GM23338 (cell line): ENCODE measurements around the gene RNF141. TPM values are rescaled to one million over a fixed set of nuclear protein-coding genes. Genes with fewer than 3 reads are reported as not detected.

ENCODE experiments used
- ATAC-seq: fragments of 200-7000 bp; cut with Tn5 transposase; 3 replicates; pipeline ENCODE4 v1.9.1; 2020
- DNase-seq: peaks from one replicate; pipeline ENCODE4 v3.0.0-alpha.2; 2015; ENCODE audit warnings: low spot score
- H2AFZ ChIP-seq: fragments of 200-600 bp; sonication (generic); 2 replicates; pipeline ENCODE4 v1.8.0; 2016; ENCODE audit warnings: antibody characterized with exemption, mild to moderate bottlenecking, moderate library complexity
- H3F3A ChIP-seq: fragments of 200-600 bp; sonication (generic); replicated peaks from 2 replicates; pipeline ENCODE4 v1.8.0; 2017; ENCODE audit warnings: antibody characterized with exemption, mixed run types, low read depth
- H3K27ac ChIP-seq: fragments of 200-600 bp; sonication (generic); 2 replicates; pipeline ENCODE4 v1.6.1; 2016; ENCODE audit warnings: low read depth
- H3K27me3 ChIP-seq: fragments of 200-600 bp; sonication (generic); 2 replicates; pipeline ENCODE4 v1.8.0; 2016; ENCODE audit warnings: mild to moderate bottlenecking, mixed run types, moderate library complexity; ENCODE audit not compliant: insufficient read depth
- H3K36me3 ChIP-seq: fragments of 200-600 bp; sonication (generic); 2 replicates; pipeline ENCODE4 v1.8.0; 2016; ENCODE audit warnings: mild to moderate bottlenecking; ENCODE audit not compliant: insufficient read depth
- H3K4me1 ChIP-seq: fragments of 200-600 bp; sonication (generic); 2 replicates; pipeline ENCODE4 v1.8.0; 2016; ENCODE audit warnings: mild to moderate bottlenecking, moderate library complexity; ENCODE audit not compliant: insufficient read depth
- H3K4me2 ChIP-seq: fragments of 200-600 bp; sonication (generic); 2 replicates; pipeline ENCODE4 v1.7.1; 2017; ENCODE audit warnings: mixed run types
- H3K4me3 ChIP-seq: fragments of 200-600 bp; sonication (generic); 2 replicates; pipeline ENCODE4 v1.6.1; 2016; ENCODE audit warnings: mixed run types
- H3K79me2 ChIP-seq: fragments of 200-600 bp; sonication (generic); replicated peaks from 2 replicates; pipeline ENCODE4 v1.8.0; 2017; ENCODE audit warnings: mild to moderate bottlenecking; ENCODE audit not compliant: insufficient read depth
- H3K9me2 ChIP-seq: fragments of 200-600 bp; sonication (generic); 2 replicates; pipeline ENCODE4 v1.8.0; 2017; ENCODE audit not compliant: insufficient read depth
- H4K20me1 ChIP-seq: fragments of 200-600 bp; sonication (generic); replicated peaks from 2 replicates; pipeline ENCODE4 v1.8.0; 2017; ENCODE audit warnings: mild to moderate bottlenecking; ENCODE audit not compliant: insufficient read depth
- H3K27ac Mint-ChIP-seq: 2 replicates; pipeline ENCODE4 v1.8.0; 2020; ENCODE audit warnings: inconsistent platforms, mild to moderate bottlenecking, moderate library complexity, mixed read lengths
- H3K27me3 Mint-ChIP-seq: 3 replicates; pipeline ENCODE4 v1.8.0; 2022; ENCODE audit warnings: low read depth, mild to moderate bottlenecking, moderate library complexity, mixed read lengths, inconsistent platforms; ENCODE audit not compliant: insufficient read depth, poor library complexity
- H3K36me3 Mint-ChIP-seq: 3 replicates; pipeline ENCODE4 v1.8.0; 2021; ENCODE audit warnings: low read depth, mild to moderate bottlenecking, inconsistent platforms, moderate library complexity, mixed read lengths
- H3K4me1 Mint-ChIP-seq: 3 replicates; pipeline ENCODE4 v1.8.0; 2020; ENCODE audit warnings: mild to moderate bottlenecking, inconsistent platforms, mixed read lengths
- H3K4me3 Mint-ChIP-seq: 3 replicates; pipeline ENCODE4 v1.8.0; 2021; ENCODE audit warnings: moderate library complexity, mild to moderate bottlenecking, inconsistent platforms, mixed read lengths
- H3K9me3 Mint-ChIP-seq: 3 replicates; pipeline ENCODE4 v1.8.0; 2020; ENCODE audit warnings: moderate library complexity, mild to moderate bottlenecking, inconsistent platforms, mixed read lengths
- CREB1 ChIP-seq: fragments of 250-450 bp; sonication (Bioruptor Pico); IDR thresholded peaks from 2 replicates; pipeline ENCODE4 v1.5.0; 2020; ENCODE audit warnings: low read depth, mild to moderate bottlenecking, moderate library complexity
- CTCF ChIP-seq, 2 experiments: fragments of 200-600 bp in 1 of 2; sonication (generic) in 1 of 2; conservative IDR thresholded peaks; 2 replicates each; pipeline versions ENCODE4 v1.5.1 to v1.6.1; 2016 to 2017; ENCODE audit warnings: antibody characterized with exemption in 2 of 2, low read depth in 2 of 2, mild to moderate bottlenecking in 2 of 2, moderate library complexity in 1 of 2
- EZH2 ChIP-seq: fragments of 200-600 bp; sonication (generic); IDR thresholded peaks from one replicate; pipeline ENCODE4 v1.8.0; 2017; ENCODE audit warnings: antibody characterized with exemption, mild to moderate bottlenecking, low read depth; ENCODE audit not compliant: unreplicated experiment
- EZH2phosphoT487 ChIP-seq: fragments of 200-600 bp; sonication (generic); IDR thresholded peaks from one replicate; pipeline ENCODE4 v1.8.1; 2018; ENCODE audit warnings: antibody characterized with exemption; ENCODE audit not compliant: unreplicated experiment
- JUNB ChIP-seq: IDR thresholded peaks from one replicate; pipeline ENCODE4 v1.6.1; 2016; ENCODE audit warnings: antibody characterized with exemption; ENCODE audit not compliant: unreplicated experiment
- NANOG ChIP-seq: IDR thresholded peaks from 2 replicates; pipeline ENCODE4 v1.6.1; 2016; ENCODE audit warnings: antibody characterized with exemption, borderline replicate concordance
- POLR2AphosphoS5 ChIP-seq: IDR thresholded peaks from 2 replicates; pipeline ENCODE4 v1.6.1; 2016; ENCODE audit warnings: antibody characterized with exemption, low read depth
- REST ChIP-seq: IDR thresholded peaks from one replicate; pipeline ENCODE4 v1.6.1; 2018; ENCODE audit warnings: antibody characterized with exemption; ENCODE audit not compliant: unreplicated experiment
- STAT1 ChIP-seq: IDR thresholded peaks from one replicate; pipeline ENCODE4 v1.6.1; 2016; ENCODE audit warnings: antibody characterized with exemption; ENCODE audit not compliant: unreplicated experiment
- ZNF114 ChIP-seq: fragments of 250-450 bp; sonication (Bioruptor Pico); IDR thresholded peaks from 2 replicates; pipeline ENCODE4 v1.5.0; 2020; ENCODE audit warnings: mild to moderate bottlenecking, moderate library complexity
- ZNF331 ChIP-seq: fragments of 250-450 bp; sonication (Bioruptor Pico); IDR thresholded peaks from 2 replicates; pipeline ENCODE4 v1.5.0; 2020; ENCODE audit warnings: low read depth, mild to moderate bottlenecking, moderate library complexity
- ZNF462 ChIP-seq: fragments of 250-450 bp; sonication (Bioruptor Pico); IDR thresholded peaks from 2 replicates; pipeline ENCODE4 v1.5.0; 2020; ENCODE audit warnings: mild to moderate bottlenecking, moderate library complexity
- polyA plus RNA-seq: library from polyadenylated mRNA; unstranded; fragments of >200 nt; fragmentation: Nextera tagmentation; extraction: Ambion mirVana; gene quantifications from 2 replicates; pipeline ENCODE4 v1.2.1, GENCODE V29; 2016
- total RNA-seq: library from RNA; depleted of rRNA; stranded (reverse); fragments of >200 nt; shearing (Covaris generic); gene quantifications from 2 replicates; pipeline ENCODE4 v1.2.3, GENCODE V29; 2014
- TF ChIP-seq, protein P1 (sequence below): IDR thresholded peaks from 2 replicates; pipeline ENCODE4 v1.6.1; 2016; ENCODE audit warnings: antibody characterized with exemption

RNF141 gene
- total and polyA plus RNA-seq, 2 experiments from 2014 or later: 11.4 to 26.9 TPM

DNA sequence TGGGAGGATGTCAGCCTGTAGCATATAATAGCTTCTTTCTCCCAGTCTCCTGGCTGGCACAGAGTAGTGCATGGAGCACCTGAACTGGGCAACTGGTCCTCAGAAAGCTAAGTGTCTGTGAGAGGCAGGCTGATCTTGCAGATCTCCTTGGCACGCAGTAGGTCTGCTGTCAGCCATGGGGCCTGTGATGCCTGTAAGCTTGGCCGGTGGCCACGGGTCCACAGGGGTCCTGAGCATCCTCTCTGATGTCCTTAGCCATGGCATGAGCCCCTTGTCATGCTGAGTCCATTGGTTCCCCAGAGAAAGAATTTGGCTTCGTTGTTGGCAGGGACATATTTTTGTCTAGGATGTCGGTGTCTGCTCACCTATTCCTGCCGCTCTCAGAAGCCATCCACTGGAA is 61.0 kb downstream of the RNF141 start:
- H3F3A ChIP-seq: no peaks in the 10 kb centered on the region
- Mint-ChIP-seq H3K4me1 (no peaks in the 10 kb centered on the region), H3K9me3 (no peaks in the 10 kb centered on the region), H3K27me3 (no peaks in the 10 kb centered on the region), H3K36me3 (no peaks in the 10 kb centered on the region), H3K27ac (no peak overlapping the region), H3K4me3 (no peak overlapping the region)
- no peaks in the 10 kb centered on the region for H3K9me2 ChIP-seq
- ATAC-seq (no peak), DNase-seq (no peak)
- no peak overlapping the region for H3K4me3 ChIP-seq
- no peaks in the 10 kb centered on the region for H3K36me3 ChIP-seq
- TF ChIP-seq REST: no peak
- TF ChIP-seq NANOG: no peak
- no peak for TF ChIP-seq ZNF462 (CRISPR knock-in tag)
- TF ChIP-seq STAT1: no peak
- TF ChIP-seq, protein P1, sequence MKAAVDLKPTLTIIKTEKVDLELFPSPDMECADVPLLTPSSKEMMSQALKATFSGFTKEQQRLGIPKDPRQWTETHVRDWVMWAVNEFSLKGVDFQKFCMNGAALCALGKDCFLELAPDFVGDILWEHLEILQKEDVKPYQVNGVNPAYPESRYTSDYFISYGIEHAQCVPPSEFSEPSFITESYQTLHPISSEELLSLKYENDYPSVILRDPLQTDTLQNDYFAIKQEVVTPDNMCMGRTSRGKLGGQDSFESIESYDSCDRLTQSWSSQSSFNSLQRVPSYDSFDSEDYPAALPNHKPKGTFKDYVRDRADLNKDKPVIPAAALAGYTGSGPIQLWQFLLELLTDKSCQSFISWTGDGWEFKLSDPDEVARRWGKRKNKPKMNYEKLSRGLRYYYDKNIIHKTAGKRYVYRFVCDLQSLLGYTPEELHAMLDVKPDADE: no peak
- TF ChIP-seq CTCF (conservative IDR thresholded peaks at IDR 0.05; ENCODE audit: low read depth in 2 of 2): no peak
- TF ChIP-seq EZH2phosphoT487: no peak
- TF ChIP-seq POLR2AphosphoS5: no peak
- no peak for TF ChIP-seq JUNB
- no peak for TF ChIP-seq EZH2
- TF ChIP-seq CREB1: no peak
- TF ChIP-seq ZNF114 (CRISPR knock-in tag): no peak
- TF ChIP-seq ZNF331 (CRISPR knock-in tag): no peak
- H3K27ac ChIP-seq: no peak overlapping the region
- H3K4me1 ChIP-seq: no peaks in the 10 kb centered on the region
- no peak overlapping the region for H3K4me2 ChIP-seq
- H2AFZ ChIP-seq: no peak overlapping the region
- no peaks in the 10 kb centered on the region for H3K27me3 ChIP-seq
- H3K79me2 ChIP-seq: no peaks in the 10 kb centered on the region
- H4K20me1 ChIP-seq: no peaks in the 10 kb centered on the region
